HUES6 (cell line): ENCODE results near the gene DCDC2C.

ENCODE experiments used
- H3K27ac ChIP-seq: 2 replicates; pipeline ENCODE4 v1.7.0; 2013; ENCODE audit warnings: low read depth, mild to moderate bottlenecking, low read length, inconsistent platforms
- H3K27me3 ChIP-seq: 2 replicates; pipeline ENCODE4 v1.6.1; 2013; ENCODE audit warnings: low read length; ENCODE audit not compliant: control insufficient read depth, insufficient read depth
- H3K36me3 ChIP-seq: 2 replicates; pipeline ENCODE4 v1.6.1; 2013; ENCODE audit warnings: low read length; ENCODE audit not compliant: control insufficient read depth, insufficient read depth
- H3K4me1 ChIP-seq: 2 replicates; pipeline ENCODE4 v1.6.1; 2013; ENCODE audit warnings: low read length; ENCODE audit not compliant: control insufficient read depth, insufficient read depth
- H3K4me3 ChIP-seq: 2 replicates; pipeline ENCODE4 v1.5.1; 2013; ENCODE audit warnings: low read depth, low read length
- H3K9ac ChIP-seq: one replicate; pipeline ENCODE4 v1.6.1; 2013; ENCODE audit warnings: mild to moderate bottlenecking, low read length
- H3K9me3 ChIP-seq: 2 replicates; pipeline ENCODE4 v1.6.1; 2013; ENCODE audit warnings: low read depth, low read length; ENCODE audit not compliant: control insufficient read depth, insufficient read depth

Gene DCDC2C

GRCh38 chr2:3758906-3759305 lies 55.5 kb downstream of the DCDC2C start:
- Histone ChIP-seq H3K4me1 (no peaks in the 10 kb centered on the region), H3K36me3 (no peaks in the 10 kb centered on the region), H3K4me3 (no peak overlapping the region), H3K27me3 (0 out of 2 replicates have a peak, but pooled peaks cover 6% of the 10 kb centered on the region), H3K9ac (no peak overlapping the region), H3K27ac (no peak overlapping the region), H3K9me3 (no peaks in the 10 kb centered on the region)

- no peak overlapping the region for H3K9ac ChIP-seq
- no peaks in the 10 kb centered on the region for H3K4me1 ChIP-seq
- no peaks in the 10 kb centered on the region for H3K9me3 ChIP-seq
- no peaks in the 10 kb centered on the region for H3K36me3 ChIP-seq
- H3K27ac ChIP-seq: no peak overlapping the region
- no peak overlapping the region for H3K4me3 ChIP-seq
- H3K27me3 ChIP-seq: peaks cover 10% of the 10 kb centered on the region; the same call in 1 of the 2 replicates
Observed at GRCh38 chr2:3759331-3759730, 56.0 kb downstream of the DCDC2C start.

GRCh38 chr2:3759761-3760160 lies 56.4 kb downstream of the DCDC2C start:
- Histone ChIP-seq H3K27me3 (peaks cover 10% of the 10 kb centered on the region; the same call in 1 of the 2 replicates), H3K4me3 (no peak overlapping the region), H3K4me1 (no peaks in the 10 kb centered on the region), H3K9ac (no peak overlapping the region), H3K27ac (no peak overlapping the region), H3K9me3 (no peaks in the 10 kb centered on the region), H3K36me3 (no peaks in the 10 kb centered on the region)

DNA sequence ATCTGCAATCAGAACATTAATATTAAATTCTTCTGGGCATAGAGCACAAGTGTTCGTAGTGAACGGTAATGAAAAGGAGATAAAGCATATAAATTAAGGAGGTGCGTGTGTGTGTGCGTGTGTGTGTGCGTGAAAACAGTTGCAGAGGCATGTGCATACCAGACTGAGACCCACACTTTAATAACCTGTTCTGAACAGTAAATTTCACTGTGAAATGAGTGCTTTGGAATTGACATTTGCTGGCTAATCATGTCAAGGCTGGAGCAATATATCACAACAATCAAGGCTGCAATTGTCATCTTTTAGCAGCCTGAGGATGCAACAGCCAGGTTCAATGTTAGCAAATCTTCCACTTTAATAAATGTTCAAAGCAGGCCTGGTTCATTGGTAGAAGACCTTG lies 57.9 kb downstream of the DCDC2C start:
- no peaks in the 10 kb centered on the region for H3K36me3 ChIP-seq
- H3K4me1 ChIP-seq: no peaks in the 10 kb centered on the region
- H3K27ac ChIP-seq: no peak overlapping the region
- H3K9me3 ChIP-seq: no peaks in the 10 kb centered on the region
- peaks cover 10% of the 10 kb centered on the region for H3K27me3 ChIP-seq
- no peak overlapping the region for H3K9ac ChIP-seq
- H3K4me3 ChIP-seq: no peak overlapping the region

- H3K9ac ChIP-seq: no peak overlapping the region
- no peaks in the 10 kb centered on the region for H3K9me3 ChIP-seq
- no peaks in the 10 kb centered on the region for H3K4me1 ChIP-seq
- H3K36me3 ChIP-seq: no peaks in the 10 kb centered on the region
- peaks cover 10% of the 10 kb centered on the region for H3K27me3 ChIP-seq
- H3K27ac ChIP-seq: no peak overlapping the region
- no peak overlapping the region for H3K4me3 ChIP-seq
Observed at GRCh38 chr2:3762771-3763447, 59.5 kb downstream of the DCDC2C start.

GRCh38 chr2:3766824-3767223 lies 63.4 kb downstream of the DCDC2C start:
- Histone ChIP-seq H3K9ac (no peak overlapping the region), H3K27me3 (peaks cover 4% of the 10 kb centered on the region), H3K36me3 (no peaks in the 10 kb centered on the region), H3K27ac (no peak overlapping the region), H3K4me1 (no peaks in the 10 kb centered on the region), H3K9me3 (no peaks in the 10 kb centered on the region), H3K4me3 (no peak overlapping the region)

- Histone ChIP-seq H3K27ac (no peak overlapping the region), H3K4me3 (no peak overlapping the region), H3K9me3 (no peaks in the 10 kb centered on the region), H3K27me3 (peaks cover 2% of the 10 kb centered on the region), H3K4me1 (no peaks in the 10 kb centered on the region), H3K9ac (no peak overlapping the region), H3K36me3 (no peaks in the 10 kb centered on the region)
Observed at GRCh38 chr2:3768960-3769765, 65.8 kb downstream of the DCDC2C start.

DNA sequence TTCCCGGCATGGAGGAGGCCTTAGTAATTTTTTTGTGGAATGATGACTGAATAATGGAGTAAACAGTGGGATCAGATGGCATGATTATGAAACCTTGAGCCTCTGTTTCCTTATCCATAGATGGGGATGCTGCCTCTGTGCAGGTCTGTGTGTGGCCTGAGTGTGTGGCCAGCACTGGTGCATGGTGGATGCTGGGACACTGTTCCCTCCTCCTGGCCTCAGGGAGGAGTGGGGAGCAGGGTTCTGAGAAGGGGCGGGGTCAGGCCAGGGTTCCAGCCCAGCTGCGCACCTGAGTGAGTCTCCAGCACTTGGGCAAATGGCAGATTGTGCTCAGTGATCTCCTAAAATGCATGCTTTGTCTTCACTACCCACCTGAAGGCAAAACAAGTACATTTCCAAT lies 66.4 kb downstream of the DCDC2C start:
- Histone ChIP-seq H3K9ac (no peak overlapping the region), H3K27me3 (no peaks in the 10 kb centered on the region; the same call in 1 of the 2 replicates), H3K9me3 (no peaks in the 10 kb centered on the region), H3K27ac (no peak overlapping the region), H3K36me3 (no peaks in the 10 kb centered on the region), H3K4me1 (no peaks in the 10 kb centered on the region), H3K4me3 (no peak overlapping the region)

GRCh38 chr2:3770724-3771415 lies 67.5 kb downstream of the DCDC2C start:
- Histone ChIP-seq H3K4me1 (no peaks in the 10 kb centered on the region), H3K9me3 (no peaks in the 10 kb centered on the region), H3K27ac (no peak overlapping the region), H3K9ac (no peak overlapping the region), H3K36me3 (no peaks in the 10 kb centered on the region), H3K27me3 (no peaks in the 10 kb centered on the region), H3K4me3 (no peak overlapping the region)

DNA sequence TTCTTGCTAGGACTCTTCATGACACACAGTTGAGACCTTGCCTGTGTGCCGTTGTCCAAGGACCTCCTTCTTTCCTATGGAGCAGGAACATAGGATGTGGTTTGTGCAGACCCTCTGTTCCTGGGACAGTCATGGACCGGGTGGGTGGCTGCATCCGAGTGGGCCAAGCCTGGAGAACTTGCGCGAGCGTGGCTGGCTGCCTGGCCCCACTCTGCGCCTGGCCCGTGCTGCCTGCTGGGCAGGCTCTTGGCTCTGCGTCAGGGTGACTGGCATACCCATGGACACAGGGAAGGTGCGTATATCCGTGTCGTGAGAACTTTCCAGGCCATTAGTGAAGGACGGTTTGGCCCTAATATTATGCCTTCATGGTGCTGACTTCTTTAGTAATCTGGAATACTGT lies 68.2 kb downstream of the DCDC2C start:
- Histone ChIP-seq H3K4me3 (no peak overlapping the region), H3K36me3 (no peaks in the 10 kb centered on the region), H3K9ac (no peak overlapping the region), H3K9me3 (no peaks in the 10 kb centered on the region), H3K4me1 (no peaks in the 10 kb centered on the region), H3K27ac (no peak overlapping the region), H3K27me3 (0 out of 2 replicates have a peak, but pooled peaks cover 5% of the 10 kb centered on the region)

GRCh38 chr2:3774336-3774735 lies 71.0 kb downstream of the DCDC2C start:
- Histone ChIP-seq H3K4me3 (no peak overlapping the region), H3K4me1 (no peaks in the 10 kb centered on the region), H3K27ac (no peak overlapping the region), H3K36me3 (no peaks in the 10 kb centered on the region), H3K9ac (no peak overlapping the region), H3K27me3 (0 out of 2 replicates have a peak, but pooled peaks cover 9% of the 10 kb centered on the region), H3K9me3 (no peaks in the 10 kb centered on the region)
